Measurements from ENCODE around the gene NSUN2.

NSUN2 gene

GRCh38 chr5:6584101-6584645 is 48.7 kb downstream of the NSUN2 start:
- Mint-ChIP-seq H3K4me3 (peak overlapping the region; percentile 2), H3K27ac (ENCODE audit: low read depth) (no peak overlapping the region), H3K36me3 (ENCODE audit: insufficient read depth) (no peaks in the 10 kb centered on the region), H3K27me3 (peaks cover 76% of the 10 kb centered on the region), H3K4me1 (no peaks in the 10 kb centered on the region), H3K9me3 (no peaks in the 10 kb centered on the region)
- ATAC-seq (replicated peaks; ENCODE audit: extremely low read depth, poor library complexity, severe bottlenecking): no peak
- no peak for DNase-seq (ENCODE audit: low spot score in 2 of 2)

- H3K36me3 Mint-ChIP-seq (ENCODE audit: insufficient read depth): no peaks in the 10 kb centered on the region
- DNase-seq (ENCODE audit: low spot score in 2 of 2) (no peak), ATAC-seq (replicated peaks; ENCODE audit: extremely low read depth, poor library complexity, severe bottlenecking) (no peak)
- no peaks in the 10 kb centered on the region for H3K9me3 Mint-ChIP-seq
- H3K4me1 Mint-ChIP-seq: no peaks in the 10 kb centered on the region
- no peak overlapping the region for H3K27ac Mint-ChIP-seq (ENCODE audit: low read depth)
- peak overlapping the region; percentile 2 for H3K4me3 Mint-ChIP-seq
- peaks cover 85% of the 10 kb centered on the region for H3K27me3 Mint-ChIP-seq
Measured at GRCh38 chr5:6583049-6583880, 49.6 kb downstream of the NSUN2 start.

GRCh38 chr5:6582507-6583048 is 50.3 kb downstream of the NSUN2 start:
- Mint-ChIP-seq H3K4me1 (no peaks in the 10 kb centered on the region), H3K27me3 (peaks cover 92% of the 10 kb centered on the region), H3K9me3 (no peaks in the 10 kb centered on the region), H3K27ac (ENCODE audit: low read depth) (no peak overlapping the region), H3K36me3 (ENCODE audit: insufficient read depth) (no peaks in the 10 kb centered on the region), H3K4me3 (no peak overlapping the region)
- DNase-seq (ENCODE audit: low spot score in 2 of 2): no peak
- ATAC-seq (replicated peaks; ENCODE audit: extremely low read depth, poor library complexity, severe bottlenecking): no peak

- H3K27ac Mint-ChIP-seq (ENCODE audit: low read depth): no peak overlapping the region
- DNase-seq (ENCODE audit: low spot score in 2 of 2): no peak
- H3K9me3 Mint-ChIP-seq: no peaks in the 10 kb centered on the region
- no peak for ATAC-seq (replicated peaks; ENCODE audit: extremely low read depth, poor library complexity, severe bottlenecking)
- no peaks in the 10 kb centered on the region for H3K4me1 Mint-ChIP-seq
- H3K4me3 Mint-ChIP-seq: no peak overlapping the region
- H3K27me3 Mint-ChIP-seq: peaks cover 88% of the 10 kb centered on the region
- H3K36me3 Mint-ChIP-seq (ENCODE audit: insufficient read depth): no peaks in the 10 kb centered on the region
Measured at GRCh38 chr5:6581559-6582426, 51.1 kb downstream of the NSUN2 start.

- no peaks in the 10 kb centered on the region for H3K9me3 Mint-ChIP-seq
- H3K36me3 Mint-ChIP-seq (ENCODE audit: insufficient read depth): no peaks in the 10 kb centered on the region
- no peak overlapping the region for H3K4me3 Mint-ChIP-seq
- no peak overlapping the region for H3K27ac Mint-ChIP-seq (ENCODE audit: low read depth)
- ATAC-seq (replicated peaks; ENCODE audit: extremely low read depth, poor library complexity, severe bottlenecking) (no peak), DNase-seq (ENCODE audit: low spot score in 2 of 2) (no peak)
- H3K27me3 Mint-ChIP-seq: peaks cover 81% of the 10 kb centered on the region
- no peaks in the 10 kb centered on the region for H3K4me1 Mint-ChIP-seq
Measured at GRCh38 chr5:6581090-6581489, 51.8 kb downstream of the NSUN2 start.

GRCh38 chr5:6579535-6579934 is 53.3 kb downstream of the NSUN2 start:
- Mint-ChIP-seq H3K36me3 (ENCODE audit: insufficient read depth) (no peaks in the 10 kb centered on the region), H3K4me1 (no peaks in the 10 kb centered on the region), H3K27ac (ENCODE audit: low read depth) (no peak overlapping the region), H3K9me3 (no peaks in the 10 kb centered on the region), H3K27me3 (peaks cover 75% of the 10 kb centered on the region), H3K4me3 (no peak overlapping the region)
- ATAC-seq (replicated peaks; ENCODE audit: extremely low read depth, poor library complexity, severe bottlenecking) (no peak), DNase-seq (ENCODE audit: low spot score in 2 of 2) (no peak)

GRCh38 chr5:6578676-6579343 is 54.0 kb downstream of the NSUN2 start:
- H3K4me1 Mint-ChIP-seq: no peaks in the 10 kb centered on the region
- no peak overlapping the region for H3K27ac Mint-ChIP-seq (ENCODE audit: low read depth)
- peaks cover 73% of the 10 kb centered on the region for H3K27me3 Mint-ChIP-seq
- no peaks in the 10 kb centered on the region for H3K36me3 Mint-ChIP-seq (ENCODE audit: insufficient read depth)
- DNase-seq (ENCODE audit: low spot score in 2 of 2): no peak
- no peaks in the 10 kb centered on the region for H3K9me3 Mint-ChIP-seq
- no peak for ATAC-seq (replicated peaks; ENCODE audit: extremely low read depth, poor library complexity, severe bottlenecking)
- no peak overlapping the region for H3K4me3 Mint-ChIP-seq

GRCh38 chr5:6576861-6577501 is 55.9 kb downstream of the NSUN2 start:
- no peaks in the 10 kb centered on the region for H3K4me1 Mint-ChIP-seq
- no peaks in the 10 kb centered on the region for H3K9me3 Mint-ChIP-seq
- H3K27ac Mint-ChIP-seq (ENCODE audit: low read depth): no peak overlapping the region
- H3K36me3 Mint-ChIP-seq (ENCODE audit: insufficient read depth): no peaks in the 10 kb centered on the region
- ATAC-seq (replicated peaks; ENCODE audit: extremely low read depth, poor library complexity, severe bottlenecking) (no peak), DNase-seq (ENCODE audit: low spot score in 2 of 2) (no peak)
- peaks cover 67% of the 10 kb centered on the region for H3K27me3 Mint-ChIP-seq
- H3K4me3 Mint-ChIP-seq: no peak overlapping the region

GRCh38 chr5:6574537-6575245 is 58.2 kb downstream of the NSUN2 start:
- H3K27ac Mint-ChIP-seq (ENCODE audit: low read depth): no peak overlapping the region
- H3K36me3 Mint-ChIP-seq (ENCODE audit: insufficient read depth): no peaks in the 10 kb centered on the region
- H3K4me1 Mint-ChIP-seq: no peaks in the 10 kb centered on the region

GRCh38 chr5:6574111-6574510 is 58.7 kb downstream of the NSUN2 start:
- Mint-ChIP-seq H3K27me3 (peaks cover 41% of the 10 kb centered on the region), H3K9me3 (no peaks in the 10 kb centered on the region), H3K27ac (ENCODE audit: low read depth) (no peak overlapping the region), H3K36me3 (ENCODE audit: insufficient read depth) (no peaks in the 10 kb centered on the region), H3K4me3 (no peak overlapping the region), H3K4me1 (no peaks in the 10 kb centered on the region)
- DNase-seq (ENCODE audit: low spot score in 2 of 2) (no peak), ATAC-seq (replicated peaks; ENCODE audit: extremely low read depth, poor library complexity, severe bottlenecking) (no peak)

More at GRCh38 chr5:6574537-6575245, 58.2 kb downstream of the NSUN2 start:
- H3K9me3 Mint-ChIP-seq: no peaks in the 10 kb centered on the region
- peaks cover 44% of the 10 kb centered on the region for H3K27me3 Mint-ChIP-seq
- no peak for DNase-seq (ENCODE audit: low spot score in 2 of 2)
- no peak overlapping the region for H3K4me3 Mint-ChIP-seq
- ATAC-seq (replicated peaks; ENCODE audit: extremely low read depth, poor library complexity, severe bottlenecking): no peak

GRCh38 chr5:6573651-6574101 is 59.2 kb downstream of the NSUN2 start:
- Mint-ChIP-seq H3K36me3 (ENCODE audit: insufficient read depth) (no peaks in the 10 kb centered on the region), H3K27me3 (peaks cover 41% of the 10 kb centered on the region), H3K4me3 (no peak overlapping the region), H3K9me3 (no peaks in the 10 kb centered on the region), H3K27ac (ENCODE audit: low read depth) (no peak overlapping the region), H3K4me1 (no peaks in the 10 kb centered on the region)
- no peak for DNase-seq (ENCODE audit: low spot score in 2 of 2)
- ATAC-seq (replicated peaks; ENCODE audit: extremely low read depth, poor library complexity, severe bottlenecking): no peak
